K562 (cell line): ENCODE measurements around the gene SCRN3. TPM values are rescaled to one million over a fixed set of nuclear protein-coding genes. Genes with fewer than 3 reads are reported as not detected.

Experiments
- GABPA ChIP-seq: fragments of 200-800 bp; sonication (Bioruptor generic); conservative IDR thresholded peaks from 2 replicates; pipeline ENCODE4 v1.6.1; 2016; ENCODE audit warnings: low read depth, missing genetic modification characterization, missing compliant biosample characterization
- NCOR1 ChIP-seq: fragments of 450-650 bp; IDR thresholded peaks from 2 replicates; pipeline ENCODE4 v1.6.1; 2016; ENCODE audit warnings: mild to moderate bottlenecking, moderate library complexity
- PHF21A ChIP-seq: fragments of 450-650 bp; IDR thresholded peaks from 2 replicates; pipeline ENCODE4 v1.6.1; 2017; ENCODE audit warnings: low read depth, borderline replicate concordance
- RBFOX2 ChIP-seq: fragments of 200-400 bp; formaldehyde crosslinking; IDR thresholded peaks from 2 replicates; pipeline ENCODE4 v1.6.1; 2017; ENCODE audit warnings: low read depth, mild to moderate bottlenecking, low read length, moderate library complexity
- SFPQ ChIP-seq: fragments of 200-400 bp; formaldehyde crosslinking; IDR thresholded peaks from 2 replicates; pipeline ENCODE4 v1.6.1; 2017; ENCODE audit warnings: mild to moderate bottlenecking, low read depth, low read length, moderate library complexity
- SUPT5H ChIP-seq: fragments of 450-650 bp; IDR thresholded peaks from 2 replicates; pipeline ENCODE4 v1.6.1; 2016
- XRCC4 ChIP-seq: IDR thresholded peaks from one replicate; pipeline ENCODE4 v1.6.1; 2011; ENCODE audit not compliant: insufficient read depth, insufficient read length; ENCODE audit errors: extremely low read depth
- ZBTB34 ChIP-seq: fragments of 250-450 bp; sonication (Bioruptor Pico); IDR thresholded peaks from 2 replicates; pipeline ENCODE4 v1.8.0; 2021; ENCODE audit warnings: mild to moderate bottlenecking, moderate library complexity
- ZNF24 ChIP-seq: fragments of 450-650 bp; IDR thresholded peaks from 2 replicates; pipeline ENCODE4 v1.6.1; 2016
- polyA plus RNA-seq, 8 experiments: library from polyadenylated mRNA; depleted of rRNA in 4 of 8; stranded (reverse) in 5 of 8; unstranded in 3 of 8; fragments of >200 nt; fragmentation: Nextera tagmentation in 2 of 8; fragmentation: Illumina TruSeq in 1 of 8; extraction: Ambion mirVana in 2 of 8; extraction: Trizol in 1 of 8; gene quantifications; 2 replicates each; pipeline versions ENCODE4 v1.2.1 to v1.2.3, GENCODE V29; 2011 to 2014; ENCODE audit warnings: inconsistent platforms in 1 of 8, missing spikeins in 1 of 8
- total RNA-seq, 7 experiments: library from RNA; depleted of rRNA in 6 of 7; stranded (reverse); fragments of >200 nt in 6 of 7; fragmentation: Illumina TruSeq in 2 of 7; extraction: Trizol in 2 of 7; gene quantifications; 2 replicates each; pipeline versions ENCODE4 v1.2.1 to v1.2.3, GENCODE V29; 2011 to 2021; ENCODE audit warnings: low replicate concordance in 1 of 7

Gene SCRN3
- total and polyA plus RNA-seq, 9 of the 15 experiments (the other 6 are each of a cell fraction or from before 2014, with no cell fraction given) = 7.7 to 21.8 (median 20.0) TPM

GRCh38 chr2:174477759-174478158 lies 82.2 kb downstream of the SCRN3 start (continued):
- TF ChIP-seq ZBTB34 (CRISPR knock-in tag) = no peak
- no peak for TF ChIP-seq PHF21A
- no peak for TF ChIP-seq RBFOX2
- no peak for TF ChIP-seq GABPA (tag)
- no peak for TF ChIP-seq SFPQ
- TF ChIP-seq ZNF24 = no peak
- TF ChIP-seq NCOR1 = no peak
- no peak for TF ChIP-seq XRCC4
- TF ChIP-seq SUPT5H = no peak

Other genes with a start within 250 kb of the SCRN3 start
- gene OLA1, start 147.2 kb upstream of the SCRN3 start, total RNA-seq (2014; rRNA removed) = 196 and 225 TPM in 2 replicates
- 264 and 282 TPM in 2 replicates for gene OLA1, start 147.2 kb upstream of the SCRN3 start, total RNA-seq (2014; rRNA removed; fragmentation: Illumina TruSeq; extraction: Trizol)
- 205 and 225 TPM in 2 replicates for gene OLA1, start 147.2 kb upstream of the SCRN3 start, total RNA-seq (2015; rRNA removed; fragmentation: Illumina TruSeq; extraction: Trizol)
- 207 and 216 TPM in 2 replicates for gene OLA1, start 147.2 kb upstream of the SCRN3 start, total RNA-seq (2021)
- 272 and 334 TPM in 2 replicates for gene OLA1, start 147.2 kb upstream of the SCRN3 start, polyA plus RNA-seq (2011; rRNA removed)
- 293 and 353 TPM in 2 replicates for gene OLA1, start 147.2 kb upstream of the SCRN3 start, polyA plus RNA-seq (2014; fragmentation: Illumina TruSeq; extraction: Trizol)
- 100 to 1,000 TPM; 208 to 222 TPM for gene OLA1, start 147.2 kb upstream of the SCRN3 start, polyA plus RNA-seq (2014; fragmentation: Nextera tagmentation; extraction: Ambion mirVana)
- gene OLA1, start 147.2 kb upstream of the SCRN3 start, polyA plus RNA-seq (2014; rRNA removed) = 270 and 272 TPM in 2 replicates
- gene SP9, start 60.8 kb upstream of the SCRN3 start, total RNA-seq (2014; rRNA removed) = 0.05 and 0.41 TPM in 2 replicates
- gene SP9, start 60.8 kb upstream of the SCRN3 start, total RNA-seq (2014; rRNA removed; fragmentation: Illumina TruSeq; extraction: Trizol) = 0.06 TPM in 1 of 2 replicates, not detected in the other
- 0.04 TPM in 1 of 2 replicates, not detected in the other for gene SP9, start 60.8 kb upstream of the SCRN3 start, total RNA-seq (2015; rRNA removed; fragmentation: Illumina TruSeq; extraction: Trizol)
- 0.18 and 0.20 TPM in 2 replicates for gene SP9, start 60.8 kb upstream of the SCRN3 start, total RNA-seq (2021)
- 0.15 and 0.23 TPM in 2 replicates for gene SP9, start 60.8 kb upstream of the SCRN3 start, polyA plus RNA-seq (2011; rRNA removed)
- gene SP9, start 60.8 kb upstream of the SCRN3 start, polyA plus RNA-seq (2014; fragmentation: Illumina TruSeq; extraction: Trizol) = 0.07 TPM in 2 replicates
- gene SP9, start 60.8 kb upstream of the SCRN3 start, polyA plus RNA-seq (2014; fragmentation: Nextera tagmentation; extraction: Ambion mirVana) = not detected
- 0.20 and 0.23 TPM in 2 replicates for gene SP9, start 60.8 kb upstream of the SCRN3 start, polyA plus RNA-seq (2014; rRNA removed)
- gene GPR155, start 91.3 kb downstream of the SCRN3 start, total RNA-seq (2014; rRNA removed) = 0.04 TPM in 1 of 2 replicates, not detected in the other
- 0.10 and 0.18 TPM in 2 replicates for gene GPR155, start 91.3 kb downstream of the SCRN3 start, total RNA-seq (2014; rRNA removed; fragmentation: Illumina TruSeq; extraction: Trizol)
- gene GPR155, start 91.3 kb downstream of the SCRN3 start, total RNA-seq (2015; rRNA removed; fragmentation: Illumina TruSeq; extraction: Trizol) = 0.08 and 0.11 TPM in 2 replicates
- 0.11 TPM in 2 replicates for gene GPR155, start 91.3 kb downstream of the SCRN3 start, total RNA-seq (2021)
- 0.40 and 0.49 TPM in 2 replicates for gene GPR155, start 91.3 kb downstream of the SCRN3 start, polyA plus RNA-seq (2011; rRNA removed)
- 0.06 and 0.10 TPM in 2 replicates for gene GPR155, start 91.3 kb downstream of the SCRN3 start, polyA plus RNA-seq (2014; fragmentation: Illumina TruSeq; extraction: Trizol)
- gene GPR155, start 91.3 kb downstream of the SCRN3 start, polyA plus RNA-seq (2014; fragmentation: Nextera tagmentation; extraction: Ambion mirVana) = under 1 TPM; 0.04 to 0.11 TPM
- gene GPR155, start 91.3 kb downstream of the SCRN3 start, polyA plus RNA-seq (2014; rRNA removed) = 0.04 and 0.36 TPM in 2 replicates
- gene WIPF1, start 202.1 kb downstream of the SCRN3 start, total RNA-seq (2014; rRNA removed) = 0.49 and 2.4 TPM in 2 replicates
- gene WIPF1, start 202.1 kb downstream of the SCRN3 start, total RNA-seq (2014; rRNA removed; fragmentation: Illumina TruSeq; extraction: Trizol) = 2.4 TPM in 2 replicates
- gene WIPF1, start 202.1 kb downstream of the SCRN3 start, total RNA-seq (2015; rRNA removed; fragmentation: Illumina TruSeq; extraction: Trizol) = 4.9 and 5.8 TPM in 2 replicates
- 3.8 and 4.9 TPM in 2 replicates for gene WIPF1, start 202.1 kb downstream of the SCRN3 start, total RNA-seq (2021)
- 0.54 and 3.7 TPM in 2 replicates for gene WIPF1, start 202.1 kb downstream of the SCRN3 start, polyA plus RNA-seq (2011; rRNA removed)
- 3.0 and 3.6 TPM in 2 replicates for gene WIPF1, start 202.1 kb downstream of the SCRN3 start, polyA plus RNA-seq (2014; fragmentation: Illumina TruSeq; extraction: Trizol)
- under 1 TPM; 0.61 to 0.92 TPM for gene WIPF1, start 202.1 kb downstream of the SCRN3 start, polyA plus RNA-seq (2014; fragmentation: Nextera tagmentation; extraction: Ambion mirVana)
- gene WIPF1, start 202.1 kb downstream of the SCRN3 start, polyA plus RNA-seq (2014; rRNA removed) = 1.8 and 2.5 TPM in 2 replicates